NT2/D1 (cell line): ENCODE data around the gene LARP1.

Source experiments
- SUZ12 ChIP-seq: IDR thresholded peaks from 2 replicates; pipeline ENCODE4 v1.6.1; 2011; ENCODE audit not compliant: insufficient read length, insufficient read depth; ENCODE audit errors: extremely low read depth
- ZNF274 ChIP-seq: IDR thresholded peaks from 2 replicates; pipeline ENCODE4 v1.6.1; 2011; ENCODE audit warnings: mild to moderate bottlenecking, low read depth, low read length

GRCh38 chr5:154829181-154829588, 74.0 kb downstream of the LARP1 start:
- TF ChIP-seq ZNF274 (no peak), SUZ12 (no peak)
